Omental fat pad (tissue), 4 donors: ENCODE results near the gene GAA. TPM values are rescaled to one million over a fixed set of nuclear protein-coding genes. Genes with fewer than 3 reads are reported as not detected.

Experiments
- ATAC-seq: fragments of 150-250 bp; one replicate; pipeline ENCODE4 v1.9.1; 2016; ENCODE audit warnings: mild to moderate bottlenecking, moderate library complexity; ENCODE audit not compliant: low FRiP score
- DNase-seq: peaks from one replicate; pipeline ENCODE4 v3.0.0-alpha.2; 2019; ENCODE audit warnings: low spot score
- CTCF ChIP-seq, 3 donors: fragments of 450-650 bp; IDR thresholded peaks; one replicate each; pipeline ENCODE4 v1.5.1; 2016 to 2017; ENCODE audit warnings: antibody characterized with exemption in 3 of 3, mild to moderate bottlenecking in 3 of 3, moderate library complexity in 2 of 3
- total RNA-seq, 4 donors: library from RNA; depleted of rRNA; stranded (reverse); fragments of >200 nt; gene quantifications; one replicate each; pipeline ENCODE4 v1.1.0, GENCODE V29; 2016

The GAA gene
- total RNA-seq, 4 donors from 2014 or later: 52.8 to 83.0 (median 64.8) TPM

- ATAC-seq: no peak
Measured at GRCh38 chr17:80111702-80112470, 10.5 kb downstream of the GAA start.

GRCh38 chr17:80112471-80113032 is 11.2 kb downstream of the GAA start:
- ATAC-seq (no peak), DNase-seq (no peak)
- TF ChIP-seq CTCF (IDR thresholded peaks at IDR 0.05): no peak

More at GRCh38 chr17:80111702-80112470, 10.5 kb downstream of the GAA start:
- no peak for DNase-seq
- no peak for TF ChIP-seq CTCF (IDR thresholded peaks at IDR 0.05)

GRCh38 chr17:80113033-80113484 is 11.7 kb downstream of the GAA start:
- TF ChIP-seq CTCF (IDR thresholded peaks at IDR 0.05): no peak
- no peak for ATAC-seq
- DNase-seq: no peak

- DNase-seq (no peak), ATAC-seq (no peak)
- no peak for TF ChIP-seq CTCF (IDR thresholded peaks at IDR 0.05)
Measured at GRCh38 chr17:80114758-80115157, 13.4 kb downstream of the GAA start.

- ATAC-seq: no peak
- TF ChIP-seq CTCF (IDR thresholded peaks at IDR 0.05): no peak
- no peak for DNase-seq
Measured at GRCh38 chr17:80115159-80115558, 13.8 kb downstream of the GAA start.

- TF ChIP-seq CTCF (IDR thresholded peaks at IDR 0.05): no peak
- no peak for ATAC-seq
- DNase-seq: no peak
Measured at GRCh38 chr17:80116276-80116920, 15.0 kb downstream of the GAA start.
